RPMI7951 (cell line): ENCODE data around the gene CDY2B. TPM values are rescaled to one million over a fixed set of nuclear protein-coding genes. Genes with fewer than 3 reads are reported as not detected.
"Not testable (repeated sequence)": the region's sequence is repeated elsewhere in the genome, so short reads cannot be mapped to it uniquely, and the experiment has no call there.

Experiments
- DNase-seq: peaks from one replicate; pipeline ENCODE4 v3.0.0-alpha.2; 2012; ENCODE audit warnings: low read depth
- total RNA-seq: library from RNA; depleted of rRNA; stranded (reverse); fragments of >200 nt; shearing (Covaris generic); gene quantifications from 2 replicates; pipeline ENCODE4 v1.2.3, GENCODE V29; 2014; rRNA removed

Gene CDY2B
- not detected in 2 replicates for total RNA-seq

GRCh38 chrY:17880120-17880519, at the start of gene CDY2B:
Gene CDY2B (minus strand): TSS chrY:17880220. CDS start chrY:17879892, 328 bp downstream.
- DNase-seq: not testable (repeated sequence)

- DNase-seq: not testable (repeated sequence)
These were observed 28.0 kb upstream of the CDY2B start for GRCh38 chrY:17908009-17908408.

GRCh38 chrY:17907351-17907750, 27.3 kb upstream of the CDY2B start:
- not testable (repeated sequence) for DNase-seq

- DNase-seq: not testable (repeated sequence)
These were observed 1.7 kb upstream of the CDY2B start for GRCh38 chrY:17881697-17882096.

- not testable (repeated sequence) for DNase-seq
These were observed 3.3 kb downstream of the CDY2B start for GRCh38 chrY:17876767-17877166.

GRCh38 chrY:17875401-17875800, 4.6 kb downstream of the CDY2B start:
- DNase-seq: not testable (repeated sequence)

- DNase-seq: not testable (repeated sequence)
These were observed 8.7 kb downstream of the CDY2B start for GRCh38 chrY:17871194-17871903.

- DNase-seq: not testable (repeated sequence)
These were observed 9.3 kb downstream of the CDY2B start for GRCh38 chrY:17870737-17871136.

GRCh38 chrY:17867850-17868249, 12.2 kb downstream of the CDY2B start:
- not testable (repeated sequence) for DNase-seq

GRCh38 chrY:17860634-17861033, 19.4 kb downstream of the CDY2B start:
- DNase-seq: not testable (repeated sequence)

GRCh38 chrY:17856963-17857848, 22.8 kb downstream of the CDY2B start:
- not testable (repeated sequence) for DNase-seq

- not testable (repeated sequence) for DNase-seq
These were observed 23.5 kb downstream of the CDY2B start for GRCh38 chrY:17856508-17856907.

- DNase-seq: not testable (repeated sequence)
These were observed 30.9 kb downstream of the CDY2B start for GRCh38 chrY:17849131-17849530.

- not testable (repeated sequence) for DNase-seq
These were observed 47.9 kb downstream of the CDY2B start for GRCh38 chrY:17832149-17832548.

Other genes with a start within 250 kb of the CDY2B start
- not detected in 2 replicates for gene CDY2A, start 145.6 kb upstream of the CDY2B start, total RNA-seq